Fibroblast of pulmonary artery (primary cell): ENCODE results near the gene ERICH6.

ENCODE experiments used
- DNase-seq: peaks from one replicate; pipeline ENCODE4 v3.0.0-alpha.2; 2010; ENCODE audit warnings: low read depth
- H3K4me3 ChIP-seq: replicated peaks from 2 replicates; pipeline ENCODE4 v1.5.1; 2011; ENCODE audit warnings: low read depth, mild to moderate bottlenecking, control low read depth, low read length, moderate library complexity
- CTCF ChIP-seq: IDR thresholded peaks from 2 replicates; pipeline ENCODE4 v1.5.1; 2011; ENCODE audit warnings: mild to moderate bottlenecking, control low read depth, low read length, inconsistent platforms; ENCODE audit errors: missing control alignments

The ERICH6 gene

DNA sequence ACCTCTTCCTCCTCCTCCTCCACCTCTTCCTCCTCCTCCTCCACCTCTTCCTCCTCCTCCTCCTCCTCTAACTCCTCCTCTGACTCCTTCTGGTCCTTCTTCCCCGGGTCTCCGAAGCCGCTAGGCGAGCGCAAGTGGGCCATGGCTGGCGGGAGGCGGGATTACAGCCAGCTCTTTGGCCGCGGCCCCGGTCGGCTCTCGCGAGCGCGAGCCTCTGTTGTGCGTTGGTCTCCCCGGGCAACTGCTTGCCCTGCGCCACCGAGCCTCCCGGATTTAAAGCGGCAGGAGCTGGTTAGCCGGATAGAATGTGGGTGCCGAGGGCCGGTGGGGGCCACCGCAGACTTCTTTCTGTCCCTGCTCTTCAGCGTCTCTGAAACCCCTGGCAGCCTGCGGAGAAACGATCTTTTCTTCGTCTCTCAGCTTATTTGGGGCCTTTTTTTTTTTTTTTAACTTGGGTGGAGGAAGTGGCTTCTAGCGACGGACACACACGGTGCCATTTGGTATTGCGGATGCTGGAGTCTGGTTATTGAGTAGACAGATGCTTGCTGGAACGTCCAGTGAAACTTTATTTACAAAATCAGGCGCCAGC lies at the start of gene ERICH6:
TSS of gene ERICH6 (minus strand) at position 165 of the 589 bp plus-strand sequence. CDS start at position 143, 22 bp downstream.
- no peak for TF ChIP-seq CTCF
- peak; percentile 90 for DNase-seq
- H3K4me3 ChIP-seq = peak within 1 kb of the TSS; percentile 83

DNA sequence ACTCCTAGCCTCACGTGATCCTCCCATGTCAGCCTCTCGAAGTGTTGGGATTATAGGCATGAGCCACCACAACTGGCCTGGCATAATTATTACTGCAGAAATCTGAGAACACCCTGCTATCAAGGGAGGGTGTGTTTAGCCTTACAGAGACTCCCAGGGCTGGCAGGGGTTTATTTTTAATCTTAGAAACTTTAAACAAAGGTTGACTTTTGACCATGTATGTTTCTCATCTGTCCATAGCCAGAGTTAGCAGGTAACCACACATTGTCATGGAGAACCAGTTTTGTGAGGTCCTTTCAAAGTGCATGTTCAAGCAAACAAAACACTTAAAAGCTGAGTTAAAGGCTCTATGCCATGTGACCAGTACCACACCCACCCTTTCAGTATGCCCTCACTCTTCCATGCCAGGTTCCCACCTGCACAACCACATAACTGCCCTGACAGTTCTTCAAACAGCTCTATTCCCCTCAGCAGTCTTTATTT lies 48.1 kb upstream of the ERICH6 start:
- no peak for DNase-seq
- TF ChIP-seq CTCF = no peak
- no peak overlapping the region for H3K4me3 ChIP-seq

GRCh38 chr3:150749255-150749654 lies 45.5 kb upstream of the ERICH6 start:
- DNase-seq = no peak
- H3K4me3 ChIP-seq = no peak overlapping the region
- TF ChIP-seq CTCF = no peak

GRCh38 chr3:150748684-150749047 lies 44.9 kb upstream of the ERICH6 start:
- no peak overlapping the region for H3K4me3 ChIP-seq
- TF ChIP-seq CTCF = no peak
- DNase-seq = no peak

DNA sequence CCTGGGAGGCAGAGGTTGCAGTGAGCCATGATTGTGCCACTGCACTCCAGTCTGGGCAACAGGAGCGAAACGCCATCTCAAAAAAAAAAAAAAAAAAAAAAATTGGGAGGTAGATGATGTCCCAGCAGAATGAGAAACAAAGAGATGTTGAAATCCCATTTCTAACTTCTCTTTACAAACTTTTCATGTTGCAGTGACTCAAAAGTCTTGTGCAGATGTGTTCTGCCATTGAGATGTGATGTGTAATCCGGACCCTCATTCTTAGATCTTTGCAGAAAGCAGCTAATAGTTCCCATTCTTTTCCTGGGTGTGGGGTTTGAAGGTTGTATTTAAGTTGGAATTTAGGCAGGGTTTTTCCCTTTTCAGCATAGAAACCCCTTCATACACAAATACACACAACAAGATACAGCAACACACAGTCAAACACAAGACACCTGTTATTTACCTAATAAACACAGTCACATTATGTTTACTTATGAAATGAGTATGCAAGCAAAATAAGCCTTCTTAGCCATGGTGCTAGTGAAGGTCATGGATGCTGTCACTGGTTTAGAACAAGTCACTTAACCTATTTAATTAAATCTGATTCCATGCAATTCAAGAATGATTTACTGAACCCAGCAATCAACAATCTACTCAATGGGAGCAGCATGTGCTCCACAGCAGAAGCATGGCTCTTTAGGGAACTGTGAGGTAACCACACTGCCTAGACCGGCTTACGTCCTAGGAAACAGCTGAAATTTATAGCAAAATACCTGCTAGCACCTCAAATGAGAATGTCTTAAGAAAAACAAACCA lies 44.4 kb upstream of the ERICH6 start:
- TF ChIP-seq CTCF = no peak
- DNase-seq = no peak
- no peak overlapping the region for H3K4me3 ChIP-seq

DNA sequence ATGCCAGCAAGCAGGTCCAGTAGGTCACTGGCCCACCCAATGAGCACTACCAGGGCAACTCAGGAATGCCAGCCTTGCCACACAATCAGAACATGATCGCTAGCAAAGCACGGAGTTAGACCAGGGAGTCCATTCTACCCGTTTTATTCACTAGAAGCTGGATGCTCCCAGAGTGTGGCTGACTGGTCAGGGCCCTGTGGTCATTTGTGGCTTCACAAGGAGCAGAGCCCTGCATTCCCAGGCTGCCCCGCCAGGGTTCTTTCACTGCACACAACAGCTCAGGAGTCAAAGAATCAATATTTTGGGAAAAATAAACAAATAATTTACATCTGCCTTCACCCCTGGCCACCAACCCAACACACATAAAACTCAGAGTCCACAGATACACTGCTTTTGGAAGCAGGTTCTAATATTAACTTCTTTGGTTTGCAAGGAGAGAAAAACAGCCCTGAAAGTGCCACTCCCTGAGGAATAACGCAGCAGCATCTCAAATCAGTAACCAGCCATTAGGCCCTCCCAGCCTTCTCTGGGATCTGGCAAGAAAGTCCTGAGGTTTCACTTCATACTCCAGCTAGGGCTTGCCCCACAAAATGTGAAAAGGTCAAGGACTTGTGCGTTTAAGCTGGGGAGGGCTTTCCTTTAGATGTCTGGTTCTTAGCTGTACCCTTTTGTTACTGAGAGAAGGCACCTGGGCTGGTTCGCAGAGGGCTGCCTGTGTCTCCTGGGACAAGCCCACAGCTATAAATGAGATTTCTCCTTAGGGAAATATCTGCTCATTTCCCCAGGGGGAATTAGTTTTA lies 43.3 kb upstream of the ERICH6 start:
- TF ChIP-seq CTCF = no peak
- H3K4me3 ChIP-seq = no peak overlapping the region
- no peak for DNase-seq
